Prostate gland (tissue), 2 donors: Measurements from ENCODE around the gene KLK10. TPM values are rescaled to one million over a fixed set of nuclear protein-coding genes. Genes with fewer than 3 reads are reported as not detected.

Source experiments
- DNase-seq: peaks from one replicate; pipeline ENCODE4 v3.0.0-alpha.2; 2019; ENCODE audit warnings: low spot score
- H3K27ac ChIP-seq, 2 donors: fragments of 200-600 bp; sonication (generic); 2 replicates each; pipeline ENCODE4 v1.5.1; 2017 to 2019
- H3K27me3 ChIP-seq: fragments of 200-600 bp; sonication (generic); replicated peaks from 2 replicates; pipeline ENCODE4 v1.5.1; 2019; ENCODE audit not compliant: insufficient read depth
- H3K36me3 ChIP-seq, 2 donors: fragments of 200-600 bp; sonication (generic); 1 replicate in 1 of 2; 2 replicates in 1 of 2; pipeline versions ENCODE4 v1.5.1 to v1.8.1; 2017 to 2019
- H3K4me1 ChIP-seq: fragments of 200-600 bp; sonication (generic); replicated peaks from 2 replicates; pipeline ENCODE4 v1.5.1; 2019
- H3K4me3 ChIP-seq, 2 donors: fragments of 200-600 bp; sonication (generic); 2 replicates each; pipeline ENCODE4 v1.5.1; 2017 to 2019
- H3K9me3 ChIP-seq: fragments of 200-600 bp; sonication (generic); 2 replicates; pipeline ENCODE4 v1.5.1; 2017
- CTCF ChIP-seq, 4 experiments: fragments of 200-600 bp in 2 of 4; fragments of 450-650 bp in 2 of 4; sonication (generic) in 2 of 4; IDR thresholded peaks; 1 replicate in 3 of 4; 2 replicates in 1 of 4; pipeline ENCODE4 v1.5.1; 2016 to 2019; ENCODE audit warnings: antibody characterized with exemption in 4 of 4, mild to moderate bottlenecking in 2 of 4, moderate library complexity in 2 of 4
- POLR2A ChIP-seq: fragments of 450-650 bp; IDR thresholded peaks from one replicate; pipeline ENCODE4 v1.6.1; 2016; ENCODE audit warnings: antibody characterized with exemption, mild to moderate bottlenecking
- POLR2AphosphoS5 ChIP-seq: sonication (generic); formaldehyde crosslinking; IDR thresholded peaks from one replicate; pipeline ENCODE4 v1.6.1; 2017; ENCODE audit warnings: antibody characterized with exemption
- WGBS: methylation state at CpG from one replicate; pipeline ENCODE4 v1.1.5; 2018; 5-methylcytosine and 5-hydroxymethylcytosine counted together
- intact Hi-C: fragments of 100-400 bp; cut with DNase I; formaldehyde crosslinking; loops from one replicate; pipeline ENCODE4 v1.14.2; 2022
- total RNA-seq, 2 donors: library from RNA; depleted of rRNA; stranded (reverse); fragments of >200 nt; gene quantifications; one replicate each; pipeline ENCODE4 v1.1.0, GENCODE V29; 2016

The KLK10 gene
- total RNA-seq, 2 donors from 2014 or later, result 7.4 to 49.6 TPM

- intact Hi-C loops, result no loop called here
- no peak for TF ChIP-seq CTCF (IDR thresholded peaks at IDR 0.05)
- TF ChIP-seq POLR2A, result no peak
- no peak for TF ChIP-seq POLR2AphosphoS5
- WGBS, result 93% methylated on average over 1 of the region's 1 CpG
Measured at GRCh38 chr19:51060973-51061372, 41.5 kb upstream of the KLK10 start.

GRCh38 chr19:51060336-51060735 is 40.8 kb upstream of the KLK10 start:
- H3K4me3 ChIP-seq, result no peak overlapping the region
- H3K27me3 ChIP-seq, result no peaks in the 10 kb centered on the region
- H3K27ac ChIP-seq, result no peak overlapping the region
- intact Hi-C loops, result no loop called here
- H3K9me3 ChIP-seq, result no peaks in the 10 kb centered on the region
- WGBS, result 94% methylated on average over 4 of the region's 4 CpGs
- H3K4me1 ChIP-seq, result no peaks in the 10 kb centered on the region
- no peaks in the 10 kb centered on the region for H3K36me3 ChIP-seq
- no peak for DNase-seq
- TF ChIP-seq POLR2A (no peak), CTCF (IDR thresholded peaks at IDR 0.05) (no peak), POLR2AphosphoS5 (no peak)

More at GRCh38 chr19:51060973-51061372, 41.5 kb upstream of the KLK10 start:
- Histone ChIP-seq H3K36me3 (no peaks in the 10 kb centered on the region), H3K27ac (no peak overlapping the region), H3K9me3 (no peaks in the 10 kb centered on the region), H3K4me1 (no peaks in the 10 kb centered on the region), H3K4me3 (no peak overlapping the region), H3K27me3 (no peaks in the 10 kb centered on the region)
- no peak for DNase-seq

GRCh38 chr19:51059715-51060114 is 40.2 kb upstream of the KLK10 start:
- H3K27me3 ChIP-seq, result no peaks in the 10 kb centered on the region
- 75% methylated on average over 7 of the region's 7 CpGs for WGBS
- H3K9me3 ChIP-seq, result no peaks in the 10 kb centered on the region
- DNase-seq, result no peak
- intact Hi-C loops, result no loop called here
- H3K27ac ChIP-seq, result no peak overlapping the region
- no peaks in the 10 kb centered on the region for H3K36me3 ChIP-seq
- H3K4me3 ChIP-seq, result no peak overlapping the region
- TF ChIP-seq POLR2A, result no peak
- TF ChIP-seq CTCF (IDR thresholded peaks at IDR 0.05), result no peak
- no peaks in the 10 kb centered on the region for H3K4me1 ChIP-seq

DNA sequence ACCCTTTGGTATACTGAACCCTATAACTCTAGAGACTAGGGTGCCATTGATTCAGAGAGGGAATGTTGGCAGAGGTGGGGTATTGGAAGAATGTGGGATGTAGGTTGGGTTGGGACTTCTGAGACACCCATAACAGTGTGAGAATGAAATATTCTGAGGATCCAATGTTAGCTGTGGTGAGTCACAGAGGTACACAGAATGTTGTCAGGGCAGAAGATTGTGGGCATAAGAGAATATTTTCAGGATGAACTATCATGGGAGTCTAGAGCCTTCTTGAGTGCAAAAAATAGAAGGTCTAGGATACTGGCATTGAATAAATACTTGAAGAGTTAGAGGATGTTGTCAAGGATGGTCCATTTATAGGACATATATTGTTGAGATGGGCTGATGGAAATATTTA is 36.4 kb upstream of the KLK10 start:
- Histone ChIP-seq H3K36me3 (no peaks in the 10 kb centered on the region), H3K27ac (no peak overlapping the region), H3K9me3 (no peaks in the 10 kb centered on the region), H3K4me3 (no peak overlapping the region), H3K27me3 (no peaks in the 10 kb centered on the region), H3K4me1 (no peaks in the 10 kb centered on the region)
- intact Hi-C loops, result no loop called here
- no peak for DNase-seq
- no peak for TF ChIP-seq POLR2AphosphoS5

- TF ChIP-seq CTCF (IDR thresholded peaks at IDR 0.05), result no peak
- Histone ChIP-seq H3K9me3 (no peaks in the 10 kb centered on the region), H3K4me3 (no peak overlapping the region), H3K27ac (no peak overlapping the region), H3K36me3 (no peaks in the 10 kb centered on the region), H3K27me3 (no peaks in the 10 kb centered on the region), H3K4me1 (no peaks in the 10 kb centered on the region)
- DNase-seq, result no peak
- intact Hi-C loops, result no loop called here
- WGBS, result 7% methylated on average over 4 of the region's 4 CpGs
Measured at GRCh38 chr19:51047031-51047335, 27.5 kb upstream of the KLK10 start.

GRCh38 chr19:51044327-51044726 is 24.8 kb upstream of the KLK10 start:
- no peak overlapping the region for H3K4me3 ChIP-seq
- H3K27me3 ChIP-seq, result no peaks in the 10 kb centered on the region
- DNase-seq, result no peak
- TF ChIP-seq POLR2A (no peak), POLR2AphosphoS5 (no peak), CTCF (IDR thresholded peaks at IDR 0.05) (no peak)
- no peaks in the 10 kb centered on the region for H3K9me3 ChIP-seq
- no peaks in the 10 kb centered on the region for H3K36me3 ChIP-seq
- intact Hi-C loops, result no loop called here
- no peaks in the 10 kb centered on the region for H3K4me1 ChIP-seq
- WGBS, result 88% methylated on average over 11 of the region's 11 CpGs
- no peak overlapping the region for H3K27ac ChIP-seq
